Psoas muscle (tissue), 8 donors: ENCODE measurements around the gene AHRR. TPM values are rescaled to one million over a fixed set of nuclear protein-coding genes. Genes with fewer than 3 reads are reported as not detected.
A peak's percentile ranks its signal among the peaks of the same experiment; 100 is the strongest.

ENCODE experiments used
- ATAC-seq, 4 donors: fragments of 200-7000 bp; cut with Tn5 transposase; one replicate each; pipeline ENCODE4 v1.9.1; 2020; ENCODE audit warnings: moderate library complexity in 3 of 4, mild to moderate bottlenecking in 2 of 4
- DNase-seq, 2 donors: peaks; one replicate each; pipeline ENCODE4 v3.0.0-alpha.2; 2020
- H3K27ac ChIP-seq: fragments of 200-600 bp; one replicate; pipeline ENCODE4 v1.8.0; 2022
- H3K27me3 ChIP-seq, 3 donors: fragments of 200-600 bp in 1 of 3; one replicate each; pipeline versions ENCODE4 v1.6.1 to v1.8.0; 2013 to 2022; ENCODE audit warnings: low read length in 2 of 3, mild to moderate bottlenecking in 2 of 3, moderate library complexity in 1 of 3; ENCODE audit not compliant: insufficient read depth in 3 of 3
- H3K36me3 ChIP-seq, 2 donors: fragments of 200-600 bp in 1 of 2; one replicate each; pipeline versions ENCODE4 v1.6.1 to v1.8.0; 2013 to 2022; ENCODE audit warnings: low read depth in 1 of 2, mild to moderate bottlenecking in 1 of 2, moderate library complexity in 1 of 2; ENCODE audit not compliant: insufficient read depth in 1 of 2
- H3K4me1 ChIP-seq: fragments of 200-600 bp; one replicate; pipeline ENCODE4 v1.8.0; 2022
- H3K4me3 ChIP-seq: fragments of 200-600 bp; one replicate; pipeline ENCODE4 v1.8.0; 2022; ENCODE audit warnings: mild to moderate bottlenecking
- H3K9me3 ChIP-seq: fragments of 200-600 bp; one replicate; pipeline ENCODE4 v1.8.0; 2022
- CTCF ChIP-seq: fragments of 200-600 bp; IDR thresholded peaks from one replicate; pipeline ENCODE4 v1.8.0; 2022; ENCODE audit warnings: antibody characterized with exemption
- WGBS, 3 donors: extraction: QIAGEN DNeasy Blood & Tissue Kit; methylation state at CpG; one replicate each; pipeline versions ENCODE4 v1.1.6 to v1.1.7; 2013; 5-methylcytosine and 5-hydroxymethylcytosine counted together
- intact Hi-C, 2 donors: fragments of 100-400 bp; cut with DNase I; formaldehyde crosslinking; loops; one replicate each; pipeline versions ENCODE4 v1.11.0 to v1.14.2; 2022
- polyA plus RNA-seq, 3 donors: library from polyadenylated mRNA; stranded (reverse); fragments of 200-250 nt; gene quantifications; one replicate each; pipeline ENCODE4 v1.2.3, GENCODE V29; 2013
- total RNA-seq, 4 donors: library from RNA; stranded (reverse); fragmentation: NEBNext Ultra II Directional in 2 of 4; extraction: Animal tissue kit (Norgen Biotek cat#: 25700) in 2 of 4; gene quantifications; one replicate each; pipeline versions ENCODE4 v1.2.1 to v1.2.4, GENCODE V29; 2021 to 2023
- donor health status: healthy with polysubstance abuse.
- donor health status: DM: no; HTN: no; CAD: no; lungs with moderate emphysema.
- donor health status: Bipolar disorder and iron deficiency.
- donor health status: healthy.
- donor health status: DM: yes; HTN: yes; CAD: no.
- donor health status: DM: no; HTN: no; CAD: no.
- donor health status: DM: no; HTN: no; CAD: no.
- donor health status: DM: yes; HTN: yes; CAD: no.

Gene AHRR
- total and polyA plus RNA-seq, 7 donors = 0.10 to 7.4 (median 0.45) TPM

- peak in 1 of 2 donors; percentile 46 for DNase-seq
- H3K36me3 ChIP-seq = peaks cover 2 to 72% of the 10 kb centered on the region in 2 donors
- no peak overlapping the region for H3K27ac ChIP-seq
- 91 to 95% (median 94%) methylated on average over 30 of the region's 30 CpGs for WGBS, 3 donors
- no peaks in the 10 kb centered on the region for H3K9me3 ChIP-seq
- no peaks in the 10 kb centered on the region for H3K27me3 ChIP-seq
- no peak for ATAC-seq
- intact Hi-C loops = loop anchor here in 1 of 2 donors (10.0 kb wide), 1 partner anchor 428 kb away; the partner anchor contains the start of genes BRD9 and TRIP13
- TF ChIP-seq CTCF = no peak
- H3K4me1 ChIP-seq = peaks cover under 1% of the 10 kb centered on the region
- H3K4me3 ChIP-seq = no peak overlapping the region
These were observed 145.3 kb downstream of the AHRR start for GRCh38 chr5:466661-467310.

- H3K4me1 ChIP-seq = peaks cover 6% of the 10 kb centered on the region
- H3K9me3 ChIP-seq = no peaks in the 10 kb centered on the region
- H3K36me3 ChIP-seq = peaks cover 2 to 56% of the 10 kb centered on the region in 2 donors
- H3K27ac ChIP-seq = no peak overlapping the region
- WGBS, 3 donors = 91 to 96% (median 94%) methylated on average over 4 to 5 of the region's 6 CpGs
- TF ChIP-seq CTCF = no peak
- DNase-seq = peak in 1 of 2 donors; percentile 12
- intact Hi-C loops = loop anchor here in 1 of 2 donors (10.0 kb wide), 1 partner anchor 426 kb away; the partner anchor contains the start of genes BRD9 and TRIP13
- ATAC-seq = no peak
- H3K4me3 ChIP-seq = no peak overlapping the region
- H3K27me3 ChIP-seq = no peaks in the 10 kb centered on the region
These were observed 146.9 kb downstream of the AHRR start for GRCh38 chr5:468401-468800.

GRCh38 chr5:469752-470483, 148.4 kb downstream of the AHRR start:
- Histone ChIP-seq H3K4me3 (no peak overlapping the region), H3K27ac (no peak overlapping the region), H3K9me3 (no peaks in the 10 kb centered on the region), H3K4me1 (peaks cover 8% of the 10 kb centered on the region), H3K36me3 (peaks cover 2 to 41% of the 10 kb centered on the region in 2 donors), H3K27me3 (peaks cover 0 to 3% (median 1%) of the 10 kb centered on the region in 3 donors)
- 88 to 91% (median 88%) methylated on average over 19 of the region's 19 CpGs for WGBS, 3 donors
- TF ChIP-seq CTCF = no peak
- ATAC-seq = no peak
- DNase-seq = peak; percentile 10 to 51
- intact Hi-C loops = loop anchor here (10.0 kb wide), 2 partner anchors 145 to 425 kb away; partner anchors contain the start of genes CEP72 (in 2 of the 2), BRD9 (in 1 of the 2) and TRIP13 (in 1 of the 2)

GRCh38 chr5:470961-471749, 149.6 kb downstream of the AHRR start:
- no peak for ATAC-seq

More at GRCh38 chr5:470961-471749, 149.6 kb downstream of the AHRR start:
- Histone ChIP-seq H3K36me3 (peaks cover 2 to 29% of the 10 kb centered on the region in 2 donors), H3K27ac (no peak overlapping the region), H3K4me1 (peaks cover 14% of the 10 kb centered on the region), H3K27me3 (peaks cover 0 to 13% (median 7%) of the 10 kb centered on the region in 3 donors), H3K9me3 (no peaks in the 10 kb centered on the region), H3K4me3 (peak overlapping the region; percentile 72)
- DNase-seq = peak; percentile 24 to 48
- no peak for TF ChIP-seq CTCF
- 82 to 87% (median 83%) methylated on average over 31 of the region's 31 CpGs for WGBS, 3 donors
- intact Hi-C loops = loop anchor here (10.0 kb wide), 1 partner anchor 144 kb away; the partner anchor contains the start of gene CEP72 (in 2 of the 2)
